ENCODE data around the gene MTM1. TPM values are rescaled to one million over a fixed set of nuclear protein-coding genes. Genes with fewer than 3 reads are reported as not detected.

The MTM1 gene
- total and polyA plus RNA-seq, 12 donors: 2.4 to 14.0 (median 10.2) TPM

GRCh38 chrX:150567645-150568319 is 639 bp upstream of the MTM1 start:
- H3K27me3 ChIP-seq: no peaks in the 10 kb centered on the region
- no peak for TF ChIP-seq CTCF (IDR thresholded peaks at IDR 0.05)
- H3K9me3 ChIP-seq: no peaks in the 10 kb centered on the region
- no peaks in the 10 kb centered on the region for H3K36me3 ChIP-seq
- intact Hi-C loops (cut with DNase I): loop anchor here in 1 of 10 donors (2.0 kb wide), 1 partner anchor 59 kb away; no protein-coding TSS in a partner anchor
- H3K4me3 ChIP-seq: peak overlapping the region in 5 of 10 donors; percentile 3 to 77 (median 32)
- DNase-seq (no peak), ATAC-seq (peak in 1 of 8 donors; percentile 1)
- peak overlapping the region in 4 of 10 donors; percentile 45 to 62 (median 51) for H3K27ac ChIP-seq
- H3K4me1 ChIP-seq: peaks cover 0 to 38% (median 18%) of the 10 kb centered on the region in 9 donors
- WGBS, 2 donors: 61 to 62% methylated on average over 23 of the region's 23 CpGs

DNA sequence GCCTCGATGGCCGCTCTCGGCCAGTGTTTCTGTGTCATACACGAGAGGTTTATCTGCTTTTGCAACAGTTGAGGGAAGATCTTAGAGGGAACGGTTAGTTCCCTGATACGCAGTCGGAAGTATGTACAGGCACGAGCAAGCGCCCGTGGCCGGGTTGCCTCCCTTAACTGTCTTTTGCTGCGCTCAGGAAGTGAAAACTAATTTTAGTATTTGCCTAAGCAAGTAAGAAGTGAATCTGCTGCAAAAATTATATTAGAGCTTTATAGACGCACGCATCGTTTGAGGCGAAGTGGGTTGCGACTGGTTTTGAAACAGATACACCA is 695 bp downstream of the MTM1 start:
- TF ChIP-seq CTCF (IDR thresholded peaks at IDR 0.05): no peak
- H3K27ac ChIP-seq: peak overlapping the region; percentile 61 to 94 (median 88)
- intact Hi-C loops (cut with DNase I): loop anchor here in 1 of 10 donors (2.0 kb wide), 1 partner anchor 60 kb away; no protein-coding TSS in a partner anchor
- ATAC-seq: peak in 6 of 8 donors; percentile 2 to 38 (median 12)
- peak overlapping the region; percentile 47 to 85 (median 73) for H3K4me3 ChIP-seq
- no peaks in the 10 kb centered on the region for H3K27me3 ChIP-seq
- WGBS, 2 donors: 9 to 12% methylated on average over 17 of the region's 17 CpGs
- H3K36me3 ChIP-seq: no peaks in the 10 kb centered on the region
- no peaks in the 10 kb centered on the region for H3K9me3 ChIP-seq
- peak in 1 of 2 donors; percentile 33 for DNase-seq
- peaks cover 0 to 50% (median 21%) of the 10 kb centered on the region in 9 donors for H3K4me1 ChIP-seq

- ATAC-seq (no peak), DNase-seq (no peak)
- Histone ChIP-seq H3K4me3 (peak overlapping the region in 1 of 10 donors; percentile 78), H3K27ac (peak overlapping the region in 2 of 10 donors; percentile 58 to 94), H3K36me3 (no peaks in the 10 kb centered on the region), H3K4me1 (peaks cover 0 to 58% (median 21%) of the 10 kb centered on the region in 9 donors), H3K27me3 (no peaks in the 10 kb centered on the region), H3K9me3 (no peaks in the 10 kb centered on the region)
- WGBS, 2 donors: 73 to 83% methylated on average over 3 of the region's 3 CpGs
- TF ChIP-seq CTCF (IDR thresholded peaks at IDR 0.05): no peak
- intact Hi-C loops (cut with DNase I): loop anchor here in 3 of 10 donors (10.0 kb wide), 3 partner anchors 66 to 606 kb away; partner anchors contain the start of gene MAMLD1 (in 1 of the 3)
Measured at GRCh38 chrX:150570512-150570911, 2.1 kb downstream of the MTM1 start.

DNA sequence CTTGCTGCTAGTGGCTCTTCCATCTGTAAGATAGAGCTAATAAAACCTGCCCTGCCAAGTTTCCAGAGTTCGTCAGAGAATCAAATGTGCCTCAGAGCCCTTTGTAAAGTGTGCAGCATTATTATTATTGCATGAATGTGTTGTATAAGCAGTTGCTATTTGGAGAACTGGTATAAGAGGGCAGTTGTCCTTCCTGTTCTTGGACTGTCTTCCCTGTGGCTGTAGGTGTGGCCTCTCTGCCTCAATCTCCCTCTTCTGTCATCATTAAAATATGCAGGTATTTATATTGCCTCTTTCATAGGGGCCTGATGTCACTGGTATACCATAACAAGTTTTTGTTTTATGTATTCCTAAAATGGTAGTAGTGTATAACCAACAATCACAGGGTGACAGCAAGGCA is 3.8 kb downstream of the MTM1 start:
- no peak for ATAC-seq
- no peak for TF ChIP-seq CTCF (IDR thresholded peaks at IDR 0.05)
- no peak overlapping the region for H3K4me3 ChIP-seq
- WGBS, 2 donors: 30 to 32% methylated on average over 1 of the region's 1 CpG
- peak overlapping the region in 4 of 10 donors; percentile 40 to 94 (median 52) for H3K27ac ChIP-seq
- no peak for DNase-seq
- intact Hi-C loops (cut with DNase I): loop anchor here in 3 of 10 donors (10.0 kb wide), 3 partner anchors 67 to 607 kb away; partner anchors contain the start of gene MAMLD1 (in 1 of the 3)
- H3K27me3 ChIP-seq: no peaks in the 10 kb centered on the region
- H3K36me3 ChIP-seq: no peaks in the 10 kb centered on the region
- no peaks in the 10 kb centered on the region for H3K9me3 ChIP-seq
- peaks cover 0 to 65% (median 21%) of the 10 kb centered on the region in 9 donors for H3K4me1 ChIP-seq
